ENCODE measurements around the gene CTDSP2. TPM values are rescaled to one million over a fixed set of nuclear protein-coding genes. Genes with fewer than 3 reads are reported as not detected.
A peak's percentile ranks its signal among the peaks of the same experiment; 100 is the strongest.
"Not testable (repeated sequence)": the region's sequence is repeated elsewhere in the genome, so short reads cannot be mapped to it uniquely, and the experiment has no call there.

Gene CTDSP2
- total RNA-seq, 1 donor from 2014 or later, result 86.3 TPM

- ATAC-seq (no peak), DNase-seq (ENCODE audit: low spot score) (no peak)
Measured at GRCh38 chr12:57793920-57794319, 52.6 kb downstream of the CTDSP2 start.

GRCh38 chr12:57783861-57784260 lies 62.7 kb downstream of the CTDSP2 start:
- no peak for DNase-seq (ENCODE audit: low spot score)
- no peak for ATAC-seq

GRCh38 chr12:57783466-57783801 lies 63.1 kb downstream of the CTDSP2 start:
- ATAC-seq (no peak), DNase-seq (ENCODE audit: low spot score) (no peak)

- ATAC-seq, result peak; percentile 99
- peak; percentile 95 for DNase-seq (ENCODE audit: low spot score)
Measured at GRCh38 chr12:57782608-57783465, 63.7 kb downstream of the CTDSP2 start, which contains the start of gene TSFM. Gene TSFM, plus strand, starts transcription at chr12:57782787. Its CDS starts 15 bp downstream, at chr12:57782802.

- ATAC-seq (no peak), DNase-seq (ENCODE audit: low spot score) (no peak)
Measured at GRCh38 chr12:57782243-57782607, 64.3 kb downstream of the CTDSP2 start.

GRCh38 chr12:57781801-57782200 lies 64.7 kb downstream of the CTDSP2 start:
- DNase-seq (ENCODE audit: low spot score) (no peak), ATAC-seq (no peak)

GRCh38 chr12:57781244-57781643 lies 65.3 kb downstream of the CTDSP2 start:
- DNase-seq (ENCODE audit: low spot score), result no peak
- no peak for ATAC-seq

- ATAC-seq, result no peak
- DNase-seq (ENCODE audit: low spot score), result no peak
Measured at GRCh38 chr12:57780284-57780897, 66.1 kb downstream of the CTDSP2 start.

GRCh38 chr12:57779736-57780135 lies 66.8 kb downstream of the CTDSP2 start:
- no peak for DNase-seq (ENCODE audit: low spot score)

GRCh38 chr12:57777911-57778310 lies 68.6 kb downstream of the CTDSP2 start:
- ATAC-seq, result no peak
- no peak for DNase-seq (ENCODE audit: low spot score)

More at GRCh38 chr12:57779736-57780135, 66.8 kb downstream of the CTDSP2 start:
- ATAC-seq, result no peak

- ATAC-seq, result no peak
- no peak for DNase-seq (ENCODE audit: low spot score)
Measured at GRCh38 chr12:57777367-57777766, 69.2 kb downstream of the CTDSP2 start.

GRCh38 chr12:57776247-57776587 lies 70.3 kb downstream of the CTDSP2 start:
- ATAC-seq (no peak), DNase-seq (ENCODE audit: low spot score) (no peak)

- no peak for DNase-seq (ENCODE audit: low spot score)
- no peak for ATAC-seq
Measured at GRCh38 chr12:57775563-57776246, 70.8 kb downstream of the CTDSP2 start.

- ATAC-seq (no peak), DNase-seq (ENCODE audit: low spot score) (no peak)
Measured at GRCh38 chr12:57775044-57775443, 71.5 kb downstream of the CTDSP2 start.

GRCh38 chr12:57774634-57775033 lies 71.9 kb downstream of the CTDSP2 start:
- ATAC-seq; DNase-seq (ENCODE audit: low spot score): not testable (repeated sequence)

- peak; percentile 70 for DNase-seq (ENCODE audit: low spot score)
- ATAC-seq, result peak; percentile 76
Measured at GRCh38 chr12:57772429-57773322, 73.9 kb downstream of the CTDSP2 start, which contains the start of gene EEF1AKMT3. Gene EEF1AKMT3, plus strand, starts transcription at chr12:57772614. Its CDS starts 111 bp downstream, at chr12:57772725.

GRCh38 chr12:57771873-57772428 lies 74.6 kb downstream of the CTDSP2 start, which contains the start of gene METTL1:
Gene METTL1, minus strand, starts transcription at chr12:57772105. Its CDS starts 22 bp downstream, at chr12:57772083.
- ATAC-seq (peak; percentile 92), DNase-seq (ENCODE audit: low spot score) (peak; percentile 95)

- peak; percentile 85 for DNase-seq (ENCODE audit: low spot score)
- peak; percentile 80 for ATAC-seq
Measured at GRCh38 chr12:57771236-57771872, 75.2 kb downstream of the CTDSP2 start.

GRCh38 chr12:57770734-57771133 lies 75.8 kb downstream of the CTDSP2 start:
- ATAC-seq (no peak), DNase-seq (ENCODE audit: low spot score) (no peak)
